Neural progenitor cell (in vitro differentiated cells): ENCODE results near the gene AMFR. TPM values are rescaled to one million over a fixed set of nuclear protein-coding genes. Genes with fewer than 3 reads are reported as not detected.

Source experiments
- DNase-seq: peaks from one replicate; pipeline ENCODE4 v3.0.0-alpha.2; 2016; ENCODE audit warnings: low spot score
- H2AFZ ChIP-seq: fragments of 200-600 bp; sonication (generic); replicated peaks from 2 replicates; pipeline ENCODE4 v1.6.1; 2016; ENCODE audit warnings: antibody characterized with exemption
- H3F3A ChIP-seq: fragments of 200-600 bp; sonication (generic); 2 replicates; pipeline ENCODE4 v1.6.1; 2016; ENCODE audit warnings: antibody characterized with exemption, low read depth
- H3K27ac ChIP-seq: fragments of 200-600 bp; sonication (generic); 2 replicates; pipeline ENCODE4 v1.5.1; 2016; ENCODE audit warnings: mild to moderate bottlenecking
- H3K27me3 ChIP-seq: fragments of 200-600 bp; sonication (generic); 2 replicates; pipeline ENCODE4 v1.6.1; 2016; ENCODE audit warnings: mild to moderate bottlenecking, moderate library complexity
- H3K36me3 ChIP-seq: fragments of 200-600 bp; sonication (generic); 2 replicates; pipeline ENCODE4 v1.5.1; 2016
- H3K4me1 ChIP-seq: fragments of 200-600 bp; sonication (generic); 2 replicates; pipeline ENCODE4 v1.6.1; 2016; ENCODE audit warnings: mixed run types
- H3K4me2 ChIP-seq: fragments of 200-600 bp; sonication (generic); 2 replicates; pipeline ENCODE4 v1.6.1; 2016
- H3K4me3 ChIP-seq: fragments of 200-600 bp; sonication (generic); 2 replicates; pipeline ENCODE4 v1.5.1; 2016
- H3K79me2 ChIP-seq: fragments of 200-600 bp; sonication (generic); 2 replicates; pipeline ENCODE4 v1.6.1; 2016; ENCODE audit warnings: low read depth
- H3K9ac ChIP-seq: fragments of 200-600 bp; sonication (generic); 2 replicates; pipeline ENCODE4 v1.6.1; 2016
- H3K9me3 ChIP-seq: fragments of 200-600 bp; sonication (generic); 2 replicates; pipeline ENCODE4 v1.5.1; 2016; ENCODE audit warnings: low read depth
- H4K20me1 ChIP-seq: fragments of 200-600 bp; sonication (generic); 2 replicates; pipeline ENCODE4 v1.6.1; 2016; ENCODE audit warnings: low read depth
- H3K27ac Mint-ChIP-seq: 3 replicates; pipeline ENCODE4 v1.8.0; 2021; ENCODE audit warnings: mixed read lengths
- H3K27me3 Mint-ChIP-seq: 2 replicates; pipeline ENCODE4 v1.8.0; 2022; ENCODE audit warnings: low read depth, mild to moderate bottlenecking, inconsistent platforms, moderate library complexity, mixed read lengths; ENCODE audit not compliant: insufficient read depth
- H3K36me3 Mint-ChIP-seq: 3 replicates; pipeline ENCODE4 v1.8.0; 2021; ENCODE audit warnings: mixed read lengths
- H3K4me1 Mint-ChIP-seq: 3 replicates; pipeline ENCODE4 v1.8.0; 2021; ENCODE audit warnings: mixed read lengths
- H3K4me3 Mint-ChIP-seq: 3 replicates; pipeline ENCODE4 v1.8.0; 2021; ENCODE audit warnings: mild to moderate bottlenecking, moderate library complexity, mixed read lengths
- H3K9me3 Mint-ChIP-seq: 3 replicates; pipeline ENCODE4 v1.8.0; 2020; ENCODE audit warnings: mixed read lengths
- EZH2 ChIP-seq: fragments of 200-600 bp; sonication (generic); IDR thresholded peaks from 2 replicates; pipeline ENCODE4 v1.6.1; 2017; ENCODE audit warnings: antibody characterized with exemption, mild to moderate bottlenecking, moderate library complexity
- EZH2phosphoT487 ChIP-seq: fragments of 200-600 bp; sonication (generic); IDR thresholded peaks from 2 replicates; pipeline ENCODE4 v1.6.1; 2017; ENCODE audit warnings: antibody characterized with exemption
- total RNA-seq: library from RNA; depleted of rRNA; stranded (reverse); fragments of >200 nt; gene quantifications from 2 replicates; pipeline ENCODE4 v1.2.3, GENCODE V29; 2015; ENCODE audit warnings: low replicate concordance
- TF ChIP-seq, protein P1 (sequence below): fragments of 200-600 bp; sonication (generic); IDR thresholded peaks from 2 replicates; pipeline ENCODE4 v1.5.1; 2017; ENCODE audit warnings: antibody characterized with exemption, mild to moderate bottlenecking

The AMFR gene
- total RNA-seq, 1 donor from 2014 or later, result 38.7 TPM

GRCh38 chr16:56405977-56406672 is 19.2 kb downstream of the AMFR start:
- Mint-ChIP-seq H3K9me3 (no peaks in the 10 kb centered on the region), H3K27me3 (peaks cover 2% of the 10 kb centered on the region), H3K4me1 (no peaks in the 10 kb centered on the region), H3K36me3 (peaks cover 38% of the 10 kb centered on the region), H3K27ac (no peak overlapping the region), H3K4me3 (no peak overlapping the region)
- Histone ChIP-seq H4K20me1 (no peaks in the 10 kb centered on the region), H3K36me3 (peaks cover 5% of the 10 kb centered on the region), H3K79me2 (no peaks in the 10 kb centered on the region), H3K9ac (no peak overlapping the region), H3K27me3 (no peaks in the 10 kb centered on the region), H3K4me3 (no peak overlapping the region), H3K4me2 (no peak overlapping the region), H2AFZ (no peak overlapping the region), H3K4me1 (no peaks in the 10 kb centered on the region), H3K9me3 (no peaks in the 10 kb centered on the region), H3F3A (no peaks in the 10 kb centered on the region), H3K27ac (no peak overlapping the region)
- no peak for DNase-seq
- TF ChIP-seq, protein P1, sequence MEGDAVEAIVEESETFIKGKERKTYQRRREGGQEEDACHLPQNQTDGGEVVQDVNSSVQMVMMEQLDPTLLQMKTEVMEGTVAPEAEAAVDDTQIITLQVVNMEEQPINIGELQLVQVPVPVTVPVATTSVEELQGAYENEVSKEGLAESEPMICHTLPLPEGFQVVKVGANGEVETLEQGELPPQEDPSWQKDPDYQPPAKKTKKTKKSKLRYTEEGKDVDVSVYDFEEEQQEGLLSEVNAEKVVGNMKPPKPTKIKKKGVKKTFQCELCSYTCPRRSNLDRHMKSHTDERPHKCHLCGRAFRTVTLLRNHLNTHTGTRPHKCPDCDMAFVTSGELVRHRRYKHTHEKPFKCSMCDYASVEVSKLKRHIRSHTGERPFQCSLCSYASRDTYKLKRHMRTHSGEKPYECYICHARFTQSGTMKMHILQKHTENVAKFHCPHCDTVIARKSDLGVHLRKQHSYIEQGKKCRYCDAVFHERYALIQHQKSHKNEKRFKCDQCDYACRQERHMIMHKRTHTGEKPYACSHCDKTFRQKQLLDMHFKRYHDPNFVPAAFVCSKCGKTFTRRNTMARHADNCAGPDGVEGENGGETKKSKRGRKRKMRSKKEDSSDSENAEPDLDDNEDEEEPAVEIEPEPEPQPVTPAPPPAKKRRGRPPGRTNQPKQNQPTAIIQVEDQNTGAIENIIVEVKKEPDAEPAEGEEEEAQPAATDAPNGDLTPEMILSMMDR, result no peak
- TF ChIP-seq EZH2 (no peak), EZH2phosphoT487 (no peak)

- H3F3A ChIP-seq, result peaks cover 3% of the 10 kb centered on the region
- H3K9me3 ChIP-seq, result no peaks in the 10 kb centered on the region
- no peak overlapping the region for H3K4me3 ChIP-seq
- peaks cover 5% of the 10 kb centered on the region for H3K36me3 ChIP-seq
- no peak overlapping the region for H3K27ac ChIP-seq
- H3K4me1 Mint-ChIP-seq, result peaks cover 17% of the 10 kb centered on the region
- no peak overlapping the region for H3K9ac ChIP-seq
- no peaks in the 10 kb centered on the region for H3K27me3 ChIP-seq
- peak; percentile 22 for DNase-seq
- H3K4me1 ChIP-seq, result no peaks in the 10 kb centered on the region
- no peak overlapping the region for H3K4me2 ChIP-seq
- no peak overlapping the region for H2AFZ ChIP-seq
- no peak overlapping the region for H3K4me3 Mint-ChIP-seq
- no peaks in the 10 kb centered on the region for H4K20me1 ChIP-seq
- no peak overlapping the region for H3K27ac Mint-ChIP-seq
- H3K36me3 Mint-ChIP-seq, result peaks cover 42% of the 10 kb centered on the region
- H3K27me3 Mint-ChIP-seq, result peaks cover 2% of the 10 kb centered on the region
- H3K79me2 ChIP-seq, result no peaks in the 10 kb centered on the region
- TF ChIP-seq EZH2 (no peak), EZH2phosphoT487 (no peak)
- TF ChIP-seq, protein P1, result peak; percentile 34
- H3K9me3 Mint-ChIP-seq, result peaks cover 2% of the 10 kb centered on the region
Observed at GRCh38 chr16:56401482-56401881, 23.9 kb downstream of the AMFR start.

GRCh38 chr16:56400458-56400857 is 24.9 kb downstream of the AMFR start:
- no peaks in the 10 kb centered on the region for H3K4me1 ChIP-seq
- DNase-seq, result no peak
- H3K27me3 ChIP-seq, result no peaks in the 10 kb centered on the region
- H3K4me2 ChIP-seq, result no peak overlapping the region
- no peak overlapping the region for H3K4me3 Mint-ChIP-seq
- no peaks in the 10 kb centered on the region for H3K9me3 ChIP-seq
- H3K79me2 ChIP-seq, result no peaks in the 10 kb centered on the region
- H3K27me3 Mint-ChIP-seq, result peaks cover 3% of the 10 kb centered on the region
- H3K36me3 Mint-ChIP-seq, result peaks cover 46% of the 10 kb centered on the region
- H4K20me1 ChIP-seq, result no peaks in the 10 kb centered on the region
- peaks cover 5% of the 10 kb centered on the region for H3K36me3 ChIP-seq
- no peak overlapping the region for H3K9ac ChIP-seq
- peak overlapping the region; percentile 0 for H3K27ac Mint-ChIP-seq
- H3K27ac ChIP-seq, result no peak overlapping the region
- H3K4me1 Mint-ChIP-seq, result peaks cover 17% of the 10 kb centered on the region
- no peak overlapping the region for H3K4me3 ChIP-seq
- H2AFZ ChIP-seq, result no peak overlapping the region
- TF ChIP-seq EZH2 (no peak), EZH2phosphoT487 (no peak)
- TF ChIP-seq, protein P1, result no peak
- peaks cover 3% of the 10 kb centered on the region for H3F3A ChIP-seq
- H3K9me3 Mint-ChIP-seq, result peaks cover 6% of the 10 kb centered on the region
